ENCODE data around the gene GRM5.
"Not testable (repeated sequence)": the region's sequence is repeated elsewhere in the genome, so short reads cannot be mapped to it uniquely, and the experiment has no call there.

GRM5 gene

GRCh38 chr11:88535266-88535665, 530.5 kb downstream of the GRM5 start:
- DNase-seq, result no peak

DNA sequence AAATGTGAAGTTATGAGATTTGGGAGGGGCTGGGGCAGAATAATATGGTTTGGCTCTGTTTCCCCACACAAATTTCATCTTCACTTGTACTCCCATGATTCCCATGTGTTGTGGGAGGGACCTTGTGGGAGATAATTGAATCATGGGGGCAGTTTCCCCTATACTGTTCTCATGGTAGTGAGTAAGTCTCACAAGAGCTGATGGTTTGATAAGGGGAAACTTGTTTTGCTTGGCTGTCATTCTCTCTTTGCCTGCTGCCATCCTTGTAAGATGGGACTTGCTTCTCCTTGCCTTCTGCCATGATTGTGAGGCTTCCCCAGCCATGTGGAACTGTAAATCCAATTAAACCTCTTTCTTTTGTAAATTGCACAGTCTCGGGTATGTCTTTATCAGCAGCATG, 531.1 kb downstream of the GRM5 start:
- DNase-seq, result not testable (repeated sequence)

GRCh38 chr11:88534185-88534584, 531.6 kb downstream of the GRM5 start:
- no peak for DNase-seq

- no peak for DNase-seq
Observed at GRCh38 chr11:88533001-88533400, 532.8 kb downstream of the GRM5 start.

DNA sequence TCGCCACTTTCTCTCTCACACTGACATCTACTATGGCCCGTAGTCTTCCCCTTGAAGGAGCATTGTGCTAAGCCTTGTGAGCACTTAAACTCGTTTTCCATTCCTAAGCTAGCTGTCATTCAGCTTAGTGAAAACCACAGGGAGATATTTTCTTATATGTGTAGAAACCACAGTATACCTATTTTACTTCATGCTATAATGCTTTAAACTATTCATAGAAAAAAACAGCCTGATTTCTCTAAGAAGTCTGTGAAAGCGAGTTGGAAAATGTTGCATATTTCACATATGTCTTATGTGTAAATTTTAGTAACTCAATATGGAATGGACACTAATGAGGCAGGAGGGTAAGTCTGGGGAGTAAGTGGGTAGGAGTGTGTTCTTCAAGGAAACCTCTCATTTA, 534.0 kb downstream of the GRM5 start:
- no peak for DNase-seq

DNA sequence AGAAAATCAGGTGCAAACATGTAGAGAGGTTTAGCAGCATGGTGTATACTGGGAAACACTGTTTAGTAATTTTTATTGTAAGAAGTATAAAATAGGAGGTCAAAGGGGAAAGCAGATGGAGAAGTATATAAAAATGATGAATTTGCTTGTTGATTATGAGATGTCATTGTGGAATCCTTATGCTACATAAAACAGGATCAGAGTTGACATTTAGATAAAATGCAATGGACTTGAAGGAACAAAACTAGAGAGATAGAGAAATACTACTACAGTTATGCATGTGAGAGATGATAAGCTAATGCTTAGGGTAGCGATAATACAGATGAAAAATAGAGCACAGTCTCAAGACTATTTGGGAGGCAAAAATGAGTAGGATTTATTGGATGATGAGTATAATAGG, 536.4 kb downstream of the GRM5 start:
- DNase-seq, result no peak

- DNase-seq, result no peak
Observed at GRCh38 chr11:88523386-88524071, 542.3 kb downstream of the GRM5 start.

DNA sequence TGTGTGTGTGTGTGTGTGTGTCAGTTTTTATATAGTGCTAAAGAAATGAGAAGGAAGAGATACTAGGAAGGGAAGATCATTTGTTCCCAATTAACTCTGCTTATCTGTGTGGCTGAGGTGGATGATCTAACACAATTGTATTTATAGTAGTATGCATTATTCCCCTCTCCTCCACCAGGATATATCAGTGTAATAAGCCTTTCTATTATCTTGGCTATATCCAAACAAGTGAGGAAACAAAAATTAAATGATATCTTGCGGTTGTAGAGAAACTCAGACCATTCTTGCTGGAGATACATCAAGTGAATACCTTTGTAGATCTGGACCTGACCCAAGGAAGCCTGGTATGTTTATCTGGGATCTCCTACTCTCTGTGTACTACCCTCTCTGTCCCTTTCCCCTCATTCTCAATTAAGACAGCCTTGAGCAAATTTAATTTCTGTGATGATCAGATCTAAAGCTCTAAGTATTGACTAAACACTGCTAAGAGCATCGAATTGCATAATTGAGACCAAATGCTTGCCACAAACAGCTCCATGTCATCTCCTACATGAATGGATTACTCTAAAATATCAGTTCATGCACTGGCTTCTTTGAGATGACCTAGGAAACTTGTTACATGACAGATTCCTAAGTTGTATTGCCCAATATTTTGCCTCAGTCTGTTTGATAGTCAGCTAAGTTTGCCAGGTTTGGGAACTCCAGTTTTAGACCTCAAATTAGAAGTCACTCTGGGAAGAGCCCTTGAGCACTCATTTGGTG, 543.0 kb downstream of the GRM5 start:
- no peak for DNase-seq

DNA sequence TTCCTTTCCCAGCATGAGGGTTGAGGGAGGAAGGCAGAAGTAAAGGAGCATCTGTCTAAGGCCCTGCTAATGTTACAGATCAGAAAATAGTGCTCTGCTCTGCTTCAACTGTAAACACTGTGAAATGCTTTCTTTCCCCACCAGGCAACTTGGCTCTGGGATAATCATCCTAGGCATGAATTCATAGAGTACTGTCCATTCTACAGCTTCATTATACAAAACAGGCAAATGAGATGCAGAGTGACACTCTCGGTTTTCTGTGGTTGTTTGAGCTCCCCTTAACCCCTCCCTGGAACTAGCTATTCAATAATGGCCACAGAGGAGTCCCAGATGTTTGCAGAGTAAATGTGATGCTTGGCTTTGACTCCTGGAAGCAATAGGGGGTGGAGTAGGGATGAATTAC, 544.0 kb downstream of the GRM5 start:
- no peak for DNase-seq

DNA sequence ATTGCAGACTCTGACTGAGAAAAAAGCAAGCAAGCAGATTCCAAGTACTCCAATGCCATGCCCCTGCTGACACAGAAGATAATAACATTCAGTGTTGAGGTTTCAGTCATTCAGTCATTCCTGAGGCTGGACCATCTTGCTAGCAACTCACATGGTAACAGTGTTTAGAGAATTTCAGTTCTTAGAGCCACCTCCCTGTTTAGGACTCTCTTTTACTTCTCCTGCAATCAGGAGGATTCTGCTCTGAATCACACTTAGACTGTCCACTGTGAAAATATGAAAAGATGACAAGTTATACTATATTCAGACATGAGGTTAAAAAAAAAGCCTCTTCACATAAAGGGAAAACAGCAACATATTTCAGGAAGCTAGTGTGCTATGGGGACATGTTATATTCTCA, 544.4 kb downstream of the GRM5 start:
- no peak for DNase-seq

- DNase-seq, result no peak
Observed at GRCh38 chr11:88520391-88520790, 545.4 kb downstream of the GRM5 start.

DNA sequence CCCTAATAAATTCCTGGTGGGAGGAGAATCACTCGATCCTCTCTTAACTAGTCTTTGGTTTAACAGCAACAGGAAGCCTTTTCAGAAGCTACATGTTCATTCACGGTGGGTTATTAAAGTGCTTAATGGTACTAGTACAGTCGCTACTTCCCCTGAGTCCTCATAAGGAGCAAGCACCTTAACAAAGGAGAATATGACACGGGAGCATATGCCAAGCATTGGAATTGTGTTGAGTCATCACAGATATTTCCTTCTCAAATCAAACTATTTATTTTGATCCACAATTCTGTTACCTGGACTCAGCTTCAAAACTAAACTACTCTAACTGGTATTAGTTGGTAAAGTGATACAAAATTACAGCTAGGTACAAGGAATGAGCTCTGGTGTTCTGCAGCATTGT, 550.8 kb downstream of the GRM5 start:
- no peak for DNase-seq

- no peak for DNase-seq
Observed at GRCh38 chr11:88511006-88511405, 554.8 kb downstream of the GRM5 start.

GRCh38 chr11:88508759-88509581, 556.8 kb downstream of the GRM5 start:
- no peak for DNase-seq

- DNase-seq, result no peak
Observed at GRCh38 chr11:88508418-88508758, 557.4 kb downstream of the GRM5 start.

DNA sequence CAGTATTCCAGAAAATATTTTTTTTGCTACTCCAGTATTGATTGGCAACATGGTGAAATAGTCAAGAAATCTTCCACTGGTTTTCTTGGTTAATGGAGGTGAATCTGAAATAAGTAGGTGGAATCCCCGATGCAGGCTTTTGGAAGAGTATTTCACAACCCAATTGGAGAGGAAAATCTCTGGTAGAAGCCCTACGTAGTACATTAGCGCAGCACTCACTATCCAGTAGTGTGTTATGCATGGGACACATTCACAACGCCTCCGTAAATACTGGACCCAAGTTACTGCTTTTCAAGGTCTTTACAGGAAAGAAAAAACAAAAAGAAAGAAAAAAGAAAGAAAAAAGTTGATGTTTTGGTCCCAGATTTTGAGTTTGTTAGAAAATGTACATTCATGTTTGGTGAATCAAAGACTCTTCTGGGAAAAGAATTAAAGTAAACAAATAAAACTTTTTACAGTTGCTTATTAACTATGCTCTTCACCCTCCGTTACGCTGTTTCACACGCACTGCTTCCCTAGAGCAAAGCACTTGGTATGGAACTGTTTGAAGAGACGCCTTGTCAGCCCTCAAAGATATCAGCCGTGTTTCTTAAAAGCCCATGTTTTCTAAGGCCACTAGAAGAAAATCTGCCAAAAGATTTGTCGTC, 557.9 kb downstream of the GRM5 start:
- no peak for DNase-seq

- DNase-seq, result no peak
Observed at GRCh38 chr11:88501541-88501940, 564.2 kb downstream of the GRM5 start.

DNA sequence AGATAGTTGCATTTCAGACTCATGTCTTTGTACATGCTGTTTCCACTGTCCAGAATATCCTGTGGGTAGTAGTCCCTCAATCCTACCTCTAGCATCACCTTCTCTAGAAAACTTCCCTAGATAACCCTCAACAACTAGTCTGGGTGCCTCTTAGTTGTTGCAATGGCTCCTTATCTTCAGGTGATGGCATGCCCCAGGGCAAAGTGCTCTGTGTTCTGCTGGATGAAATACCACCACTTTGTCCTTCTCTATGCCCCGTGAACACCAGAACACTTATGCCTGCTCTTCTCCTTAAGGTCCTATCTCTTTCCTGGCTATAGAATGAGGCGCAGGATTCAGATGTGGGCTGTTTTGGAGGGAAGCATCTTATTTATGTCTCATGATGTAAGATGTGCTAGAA, 569.9 kb downstream of the GRM5 start:
- no peak for DNase-seq

GRCh38 chr11:88494848-88495247, 570.9 kb downstream of the GRM5 start:
- no peak for DNase-seq

DNA sequence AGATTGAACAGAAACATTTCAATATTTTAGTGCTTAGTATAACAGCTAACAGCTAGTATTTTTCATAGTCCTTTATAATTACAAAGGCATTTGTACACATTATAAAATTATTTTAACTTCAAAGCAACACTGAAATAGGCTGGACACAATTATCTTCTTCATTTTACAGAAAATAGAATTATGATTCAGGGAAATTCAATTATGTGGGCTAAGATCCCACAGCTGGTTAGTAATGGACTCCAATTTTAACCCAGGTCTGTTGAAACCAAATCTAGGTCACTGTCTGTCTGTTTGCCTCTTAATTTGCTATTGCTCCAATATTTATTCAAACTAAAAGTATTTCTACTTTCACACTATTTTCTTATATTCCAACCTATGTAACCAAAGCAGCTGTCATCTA, 574.1 kb downstream of the GRM5 start:
- no peak for DNase-seq

DNA sequence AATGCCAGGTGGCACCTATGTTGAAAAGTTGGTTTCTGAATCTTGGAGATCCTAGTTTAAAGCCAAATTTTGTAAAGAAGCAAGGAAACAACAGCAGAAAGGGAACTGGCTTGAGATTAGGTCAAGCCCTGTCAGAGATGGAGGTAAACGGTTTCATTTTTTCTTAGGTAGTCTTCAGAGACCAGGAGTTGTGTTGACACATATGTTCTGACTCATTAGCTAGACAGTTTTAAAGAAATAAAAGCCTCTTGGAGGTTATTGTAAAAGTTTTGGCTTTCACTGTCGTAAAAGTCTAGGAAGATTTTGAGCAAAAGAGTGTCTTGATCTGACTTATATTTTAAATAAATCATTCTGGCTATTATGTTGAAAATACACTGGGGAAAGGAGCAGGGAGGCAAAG, 576.8 kb downstream of the GRM5 start:
- DNase-seq, result no peak

GRCh38 chr11:88487646-88488045, 578.1 kb downstream of the GRM5 start:
- no peak for DNase-seq

- DNase-seq, result no peak
Observed at GRCh38 chr11:88484873-88485621, 580.7 kb downstream of the GRM5 start.

Measured in NCI-H2171 (cell line).